Measurements from ENCODE around the gene CHAF1B. TPM values are rescaled to one million over a fixed set of nuclear protein-coding genes. Genes with fewer than 3 reads are reported as not detected.
A peak's percentile ranks its signal among the peaks of the same experiment; 100 is the strongest.

The CHAF1B gene
- total RNA-seq, 4 donors from 2014 or later = 0.37 to 2.0 (median 0.73) TPM

DNA sequence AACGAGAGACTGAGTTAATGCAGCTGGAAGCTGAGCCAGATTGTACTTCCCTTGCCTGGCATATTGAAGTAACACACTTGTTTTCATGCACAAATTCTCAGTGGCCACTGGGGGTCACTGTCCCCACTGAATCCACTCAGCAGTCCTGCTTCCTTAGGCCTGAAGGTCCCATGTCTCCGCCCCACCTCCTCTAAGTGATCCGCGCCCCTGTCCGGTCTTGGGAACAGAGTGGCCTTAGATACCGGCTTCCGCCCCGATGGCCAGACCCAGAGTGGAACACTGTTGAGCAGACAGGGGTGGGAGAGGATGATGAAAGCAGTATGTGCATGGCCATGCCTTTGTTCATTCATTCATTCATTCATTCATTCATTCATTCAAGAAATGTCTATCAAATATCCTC lies 34.8 kb downstream of the CHAF1B start:
- no peaks in the 10 kb centered on the region for H3K27me3 ChIP-seq
- H3K36me3 ChIP-seq = no peaks in the 10 kb centered on the region
- no peak overlapping the region for H3K4me3 ChIP-seq
- WGBS, 2 donors (ENCODE audit: low coverage in 1 of 2) = 0 to 16% methylated on average over 1 to 8 of the region's 8 CpGs
- H3K9me3 ChIP-seq = no peaks in the 10 kb centered on the region
- no peaks in the 10 kb centered on the region for H3K4me1 ChIP-seq
- DNase-seq = peak; percentile 78
- TF ChIP-seq, protein P1, sequence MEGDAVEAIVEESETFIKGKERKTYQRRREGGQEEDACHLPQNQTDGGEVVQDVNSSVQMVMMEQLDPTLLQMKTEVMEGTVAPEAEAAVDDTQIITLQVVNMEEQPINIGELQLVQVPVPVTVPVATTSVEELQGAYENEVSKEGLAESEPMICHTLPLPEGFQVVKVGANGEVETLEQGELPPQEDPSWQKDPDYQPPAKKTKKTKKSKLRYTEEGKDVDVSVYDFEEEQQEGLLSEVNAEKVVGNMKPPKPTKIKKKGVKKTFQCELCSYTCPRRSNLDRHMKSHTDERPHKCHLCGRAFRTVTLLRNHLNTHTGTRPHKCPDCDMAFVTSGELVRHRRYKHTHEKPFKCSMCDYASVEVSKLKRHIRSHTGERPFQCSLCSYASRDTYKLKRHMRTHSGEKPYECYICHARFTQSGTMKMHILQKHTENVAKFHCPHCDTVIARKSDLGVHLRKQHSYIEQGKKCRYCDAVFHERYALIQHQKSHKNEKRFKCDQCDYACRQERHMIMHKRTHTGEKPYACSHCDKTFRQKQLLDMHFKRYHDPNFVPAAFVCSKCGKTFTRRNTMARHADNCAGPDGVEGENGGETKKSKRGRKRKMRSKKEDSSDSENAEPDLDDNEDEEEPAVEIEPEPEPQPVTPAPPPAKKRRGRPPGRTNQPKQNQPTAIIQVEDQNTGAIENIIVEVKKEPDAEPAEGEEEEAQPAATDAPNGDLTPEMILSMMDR (IDR thresholded peaks at IDR 0.05) = peak; percentile 66 to 72 (median 70)
- TF ChIP-seq POLR2AphosphoS5 (IDR thresholded peaks at IDR 0.05) = no peak
- intact Hi-C loops (cut with DNase I; ENCODE audit: low total_unique reads) = no loop called here
- in situ Hi-C loops (cut with MboI; ENCODE audit: low pct_ligation_motif_present in 1 of 4, low pct_unique_long_range_greater_than_20kb in 1 of 4, low sequenced_read_pairs in 3 of 4) = loop anchor here in 1 of 4 donors (25.0 kb wide), 1 partner anchor 167 kb away; no protein-coding TSS in a partner anchor
- no peak overlapping the region for H3K27ac ChIP-seq

DNA sequence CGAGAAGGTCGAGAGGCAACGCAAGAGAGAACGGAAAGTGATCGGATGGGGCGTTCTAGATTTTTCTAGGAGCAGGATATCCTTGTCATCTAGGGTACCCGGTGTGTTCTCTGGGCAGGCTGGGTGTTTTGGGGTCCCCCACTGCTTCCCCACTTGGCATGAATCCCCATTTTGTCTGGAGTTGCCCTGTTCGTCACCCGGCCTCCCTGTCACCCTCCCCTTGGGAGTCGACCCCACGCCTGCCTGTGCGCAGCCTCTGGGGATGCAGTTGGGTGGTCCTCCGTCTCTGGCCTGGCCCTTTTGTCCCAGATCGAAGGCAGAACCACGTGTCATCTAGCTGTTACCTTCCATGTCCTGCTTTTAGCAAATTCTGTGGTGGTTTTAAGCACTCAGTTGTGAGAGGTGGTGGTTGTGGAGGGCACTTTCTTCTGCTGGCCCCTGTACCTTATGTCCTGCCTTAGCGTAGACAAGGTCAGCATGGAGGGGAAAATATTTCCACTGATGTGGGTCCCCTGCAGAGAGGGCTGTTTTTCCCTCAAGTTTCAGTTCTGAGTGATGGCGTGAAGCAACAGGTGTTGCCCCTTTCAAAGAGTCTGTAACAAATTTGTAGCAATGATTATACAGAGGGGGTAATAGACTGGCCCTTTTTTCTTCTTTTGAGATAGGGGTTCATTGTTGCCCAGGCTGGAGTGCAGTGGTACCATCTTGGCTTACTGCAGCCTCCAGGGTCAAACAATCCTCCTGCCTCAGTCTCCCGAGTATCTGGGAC lies 35.6 kb downstream of the CHAF1B start:
- in situ Hi-C loops (cut with MboI; ENCODE audit: low pct_ligation_motif_present in 1 of 4, low pct_unique_long_range_greater_than_20kb in 1 of 4, low sequenced_read_pairs in 3 of 4) = loop anchor here in 1 of 4 donors (25.0 kb wide), 1 partner anchor 167 kb away; no protein-coding TSS in a partner anchor
- H3K4me1 ChIP-seq = no peaks in the 10 kb centered on the region
- no peaks in the 10 kb centered on the region for H3K9me3 ChIP-seq
- no peaks in the 10 kb centered on the region for H3K27me3 ChIP-seq
- intact Hi-C loops (cut with DNase I; ENCODE audit: low total_unique reads) = no loop called here
- H3K4me3 ChIP-seq = no peak overlapping the region
- WGBS, 2 donors (ENCODE audit: low coverage in 1 of 2) = 90 to 100% methylated on average over 1 to 18 of the region's 18 CpGs
- no peaks in the 10 kb centered on the region for H3K36me3 ChIP-seq
- H3K27ac ChIP-seq = no peak overlapping the region
- TF ChIP-seq EP300 (IDR thresholded peaks at IDR 0.05; ENCODE audit: low read depth) (no peak), POLR2A (IDR thresholded peaks at IDR 0.05) (no peak), POLR2AphosphoS5 (IDR thresholded peaks at IDR 0.05) (no peak)
- TF ChIP-seq, protein P1 (IDR thresholded peaks at IDR 0.05) = no peak
- no peak for DNase-seq

DNA sequence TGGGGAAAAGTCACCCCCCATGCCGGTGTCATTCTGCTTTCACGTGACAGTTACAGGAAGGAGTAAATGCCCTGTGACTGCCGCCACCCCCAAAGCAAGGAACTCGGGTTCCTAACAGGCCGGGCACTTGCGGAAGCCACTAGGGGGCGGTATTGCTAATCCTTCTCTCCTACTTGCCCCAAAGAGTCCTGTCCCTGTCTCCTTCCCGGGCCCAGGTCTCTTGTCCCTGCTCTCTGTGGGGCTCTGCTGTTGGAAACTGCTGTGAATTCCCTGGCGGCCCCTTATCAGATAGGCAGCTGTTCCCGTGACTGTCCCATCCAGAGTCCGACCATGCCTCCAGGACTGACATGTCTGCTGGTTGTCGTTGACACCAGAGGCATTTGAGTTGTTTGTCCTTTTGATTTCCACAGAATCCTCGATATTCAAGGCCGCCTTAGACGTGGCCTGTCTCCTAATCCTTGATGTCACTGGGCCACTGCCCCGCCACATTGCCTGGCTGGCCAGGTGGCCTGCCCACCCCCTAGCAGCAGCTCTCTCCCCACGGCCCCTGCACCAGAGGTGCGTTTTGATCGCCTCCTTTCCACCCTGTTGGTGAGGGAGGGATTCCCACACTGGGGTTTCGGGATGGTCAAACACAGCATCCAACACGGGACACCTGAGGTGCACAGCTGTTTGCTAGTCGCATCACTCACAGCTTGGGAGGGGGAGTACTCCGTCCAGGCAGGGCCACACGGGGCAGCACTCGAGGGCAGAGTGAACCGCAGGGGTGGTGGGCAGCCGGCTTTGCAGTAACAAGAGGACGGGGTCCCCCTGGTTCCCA lies 37.3 kb downstream of the CHAF1B start:
- Histone ChIP-seq H3K4me3 (no peak overlapping the region), H3K36me3 (no peaks in the 10 kb centered on the region), H3K27ac (no peak overlapping the region), H3K27me3 (no peaks in the 10 kb centered on the region), H3K9me3 (no peaks in the 10 kb centered on the region), H3K4me1 (no peaks in the 10 kb centered on the region)
- intact Hi-C loops (cut with DNase I; ENCODE audit: low total_unique reads) (no loop called here), in situ Hi-C loops (cut with MboI; ENCODE audit: low pct_ligation_motif_present in 1 of 4, low pct_unique_long_range_greater_than_20kb in 1 of 4, low sequenced_read_pairs in 3 of 4) (loop anchor here in 1 of 4 donors (25.0 kb wide), 1 partner anchor 165 kb away; no protein-coding TSS in a partner anchor)
- TF ChIP-seq, protein P1 (IDR thresholded peaks at IDR 0.05) = peak; percentile 47 to 74 (median 57)
- no peak for TF ChIP-seq EP300 (IDR thresholded peaks at IDR 0.05; ENCODE audit: low read depth)
- no peak for TF ChIP-seq POLR2A (IDR thresholded peaks at IDR 0.05)
- TF ChIP-seq POLR2AphosphoS5 (IDR thresholded peaks at IDR 0.05) = no peak
- peak; percentile 63 for DNase-seq
- 25 to 70% methylated on average over 4 to 27 of the region's 28 CpGs for WGBS, 2 donors (ENCODE audit: low coverage in 1 of 2)

DNA sequence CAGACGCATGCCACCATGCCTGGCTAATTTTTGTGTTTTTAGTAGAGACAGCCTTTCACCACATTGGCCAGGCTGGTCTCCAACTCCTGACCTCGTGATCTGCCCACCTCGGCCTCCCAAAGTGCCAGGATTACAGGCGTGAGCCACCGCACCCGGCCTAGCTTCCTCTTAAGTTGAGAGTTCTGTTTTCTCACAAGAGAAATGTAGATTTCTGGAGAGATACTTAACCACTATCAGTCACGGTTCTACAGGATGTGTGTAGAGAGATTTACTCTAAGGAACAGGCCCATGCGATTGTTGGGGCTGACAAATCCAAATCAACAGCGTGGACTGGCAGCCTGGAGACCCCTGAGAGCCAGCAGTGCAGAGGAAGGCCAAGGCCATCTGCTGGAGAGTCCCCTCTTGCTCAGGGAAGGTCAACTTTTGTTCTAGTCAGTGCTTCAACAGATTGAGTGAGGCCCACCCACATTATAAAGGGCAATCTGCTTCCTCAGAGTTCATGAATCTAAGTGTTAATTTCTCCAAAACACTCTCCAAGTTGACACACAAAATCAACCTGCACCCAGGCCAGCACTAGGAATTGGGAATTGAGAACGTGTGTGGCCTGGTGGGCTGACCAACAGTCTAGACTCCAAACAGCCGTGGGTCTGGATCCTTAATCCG lies 38.7 kb downstream of the CHAF1B start:
- Histone ChIP-seq H3K4me1 (no peaks in the 10 kb centered on the region), H3K27ac (no peak overlapping the region), H3K27me3 (no peaks in the 10 kb centered on the region), H3K4me3 (no peak overlapping the region), H3K36me3 (no peaks in the 10 kb centered on the region), H3K9me3 (no peaks in the 10 kb centered on the region)
- 92 to 100% methylated on average over 1 to 12 of the region's 12 CpGs for WGBS, 2 donors (ENCODE audit: low coverage in 1 of 2)
- DNase-seq = no peak
- intact Hi-C loops (cut with DNase I; ENCODE audit: low total_unique reads) = no loop called here
- TF ChIP-seq, protein P1 (IDR thresholded peaks at IDR 0.05) = no peak
- TF ChIP-seq POLR2A (IDR thresholded peaks at IDR 0.05) (no peak), POLR2AphosphoS5 (IDR thresholded peaks at IDR 0.05) (no peak), EP300 (IDR thresholded peaks at IDR 0.05; ENCODE audit: low read depth) (no peak)
- in situ Hi-C loops (cut with MboI; ENCODE audit: low pct_ligation_motif_present in 1 of 4, low pct_unique_long_range_greater_than_20kb in 1 of 4, low sequenced_read_pairs in 3 of 4) = loop anchor here in 1 of 4 donors (25.0 kb wide), 1 partner anchor 163 kb away; no protein-coding TSS in a partner anchor

All from transverse colon (tissue), 4 donors.